DMS 273 (cell line): ENCODE results near the gene PRSS23.
"Not testable (repeated sequence)": the region's sequence is repeated elsewhere in the genome, so short reads cannot be mapped to it uniquely, and the experiment has no call there.

Source experiments
- DNase-seq: peaks from one replicate; lab custom pipeline; 2025; ENCODE audit not compliant: unreplicated experiment; lab: John Stamatoyannopoulos, UW

Gene PRSS23

DNA sequence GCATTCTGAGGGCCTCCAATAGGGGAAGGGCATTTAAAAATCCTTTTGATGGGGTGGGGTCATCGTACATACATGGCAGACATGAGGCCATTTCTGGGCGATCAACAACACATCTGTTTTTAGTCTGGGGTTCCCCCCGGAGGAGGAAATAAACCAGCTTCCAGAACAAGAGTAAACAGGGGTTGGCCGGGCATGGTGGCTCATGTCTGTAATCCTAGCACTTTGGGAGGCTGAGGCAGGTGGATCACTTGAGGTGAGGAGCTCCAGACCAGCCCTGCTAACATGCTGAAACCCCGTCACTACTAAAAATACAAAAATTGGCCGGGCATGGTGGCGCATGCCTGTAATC is 12.0 kb downstream of the PRSS23 start:
- DNase-seq: no peak

DNA sequence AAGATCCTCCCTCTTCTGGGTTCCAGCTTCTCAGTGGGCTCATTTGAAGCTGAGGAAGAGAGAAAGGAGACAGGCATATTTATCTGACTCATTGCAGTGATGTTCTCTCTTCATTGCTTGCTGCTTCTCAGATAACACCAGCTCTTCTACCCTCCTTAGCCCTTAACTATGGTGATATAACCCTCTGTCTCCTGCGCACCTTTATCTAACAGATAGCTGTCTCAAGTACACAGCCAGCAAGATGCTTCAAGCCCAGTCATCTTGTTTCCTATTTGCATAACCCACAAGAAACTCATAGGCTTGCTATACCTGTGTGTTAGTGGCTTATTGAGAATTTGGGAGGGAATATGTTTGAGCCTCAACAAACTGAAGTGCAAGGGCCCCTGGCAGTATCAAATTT is 12.6 kb downstream of the PRSS23 start:
- DNase-seq: no peak

DNA sequence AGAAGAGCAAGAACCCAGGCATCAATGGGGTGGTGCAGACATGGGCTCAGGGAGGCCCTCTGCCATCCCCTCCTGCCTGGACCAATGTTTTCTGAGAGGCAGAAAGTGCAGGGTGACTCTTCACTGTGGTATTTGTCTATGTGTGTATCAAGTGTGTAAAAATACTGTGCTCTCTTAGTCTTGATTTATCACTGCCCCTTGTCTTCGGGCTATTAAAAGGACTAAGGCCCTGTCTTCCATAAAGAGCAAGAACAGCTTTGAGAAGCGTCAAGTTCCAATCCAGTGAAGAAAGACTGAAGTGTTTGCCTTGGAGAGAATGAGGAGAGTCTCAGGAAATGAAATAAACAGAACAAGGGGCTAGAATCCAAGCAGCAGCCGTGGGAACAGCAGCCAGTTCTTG is 14.4 kb downstream of the PRSS23 start:
- no peak for DNase-seq

DNA sequence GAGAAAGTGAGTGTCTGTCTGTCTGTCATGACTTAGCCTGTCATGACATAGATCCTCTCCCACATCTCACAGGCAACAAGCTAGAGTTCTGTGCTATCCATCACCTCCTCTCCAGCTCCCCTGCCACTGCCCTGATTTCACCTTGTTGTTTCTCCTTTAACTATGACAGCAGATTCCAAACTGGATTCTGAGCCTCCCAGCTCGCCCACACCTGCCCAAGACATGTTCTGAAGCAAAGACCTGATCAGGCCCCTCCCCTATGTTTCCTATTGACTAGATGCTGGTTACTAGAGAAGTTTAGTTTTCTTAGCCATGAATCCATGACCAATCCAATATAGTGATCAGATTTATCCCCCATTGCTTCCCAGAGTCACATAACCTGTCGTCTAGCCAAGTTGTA is 15.4 kb downstream of the PRSS23 start:
- DNase-seq: no peak

DNA sequence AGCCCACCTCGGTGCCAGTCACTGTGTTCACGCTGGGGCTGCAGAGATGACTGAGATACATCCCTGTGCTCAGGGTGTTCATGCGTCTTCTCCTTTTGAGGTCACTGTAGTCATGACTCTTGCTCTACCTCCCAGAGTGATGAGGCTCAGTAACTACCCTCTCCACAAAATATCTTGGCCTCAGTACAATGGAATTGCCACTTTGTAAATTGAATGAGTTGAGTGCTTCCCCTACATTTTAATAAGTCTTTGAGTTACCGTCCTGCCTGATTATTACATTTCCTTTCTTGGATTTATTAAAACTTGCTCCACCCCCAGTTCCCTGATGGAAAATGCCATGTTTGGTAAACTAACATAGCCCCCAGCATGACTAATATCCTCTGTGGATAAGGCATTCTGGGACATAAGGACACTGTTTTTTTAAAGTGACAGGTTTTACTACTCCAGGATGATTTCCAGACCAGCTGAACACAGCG is 15.9 kb downstream of the PRSS23 start:
- no peak for DNase-seq

DNA sequence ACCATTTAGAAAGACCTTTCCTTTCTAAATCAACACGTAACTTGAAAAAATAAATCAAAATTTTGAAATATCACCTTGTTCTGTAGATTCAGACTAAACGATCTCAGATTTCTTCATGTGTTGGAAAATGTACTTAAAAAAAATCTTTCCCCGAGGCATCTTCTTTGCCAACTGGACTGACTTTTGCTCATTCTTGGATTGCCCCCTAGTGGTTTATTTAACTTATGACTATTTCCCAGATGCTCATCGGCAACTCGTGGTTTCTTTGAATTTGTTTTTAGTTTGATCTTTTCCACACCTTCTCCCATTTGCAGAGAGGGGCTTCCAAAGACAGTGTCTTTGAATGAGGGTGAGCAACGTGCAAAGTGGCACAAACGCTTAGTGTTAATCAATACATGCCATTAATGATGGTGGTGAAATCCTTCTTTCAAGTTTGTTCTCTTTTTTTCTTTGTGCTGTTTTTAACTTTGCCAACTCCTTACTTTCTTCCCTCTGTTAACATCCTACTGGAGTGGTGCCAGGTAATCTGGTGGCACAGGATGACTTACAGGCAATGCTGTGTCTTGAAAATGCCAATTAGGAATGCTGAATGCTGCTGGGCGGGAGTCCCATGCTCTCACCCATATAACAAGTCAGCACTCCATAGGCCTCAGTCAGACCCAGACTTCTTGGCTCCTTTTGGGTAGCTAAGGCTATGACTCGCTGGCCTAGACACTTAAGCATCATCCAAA is 18.3 kb downstream of the PRSS23 start:
- DNase-seq: peak; percentile 72

DNA sequence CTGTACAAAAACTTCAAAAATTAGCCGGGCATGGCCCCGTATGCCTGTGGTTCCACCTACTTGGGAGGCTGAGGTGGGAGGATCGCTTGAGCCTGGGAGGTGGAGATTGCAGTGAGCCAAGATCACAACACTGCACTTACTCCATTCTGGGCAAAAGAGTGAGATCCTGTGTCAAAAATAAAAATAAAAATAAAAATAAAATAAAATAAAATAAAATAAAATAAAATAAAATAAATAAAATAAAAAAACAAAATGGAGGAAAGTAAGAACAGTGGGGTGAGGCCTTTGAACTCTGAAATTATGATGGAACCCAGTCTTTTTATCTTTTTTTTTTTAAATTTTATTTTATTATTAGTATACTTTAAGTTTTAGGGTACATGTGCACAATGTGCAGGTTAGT is 23.8 kb downstream of the PRSS23 start:
- not testable (repeated sequence) for DNase-seq

DNA sequence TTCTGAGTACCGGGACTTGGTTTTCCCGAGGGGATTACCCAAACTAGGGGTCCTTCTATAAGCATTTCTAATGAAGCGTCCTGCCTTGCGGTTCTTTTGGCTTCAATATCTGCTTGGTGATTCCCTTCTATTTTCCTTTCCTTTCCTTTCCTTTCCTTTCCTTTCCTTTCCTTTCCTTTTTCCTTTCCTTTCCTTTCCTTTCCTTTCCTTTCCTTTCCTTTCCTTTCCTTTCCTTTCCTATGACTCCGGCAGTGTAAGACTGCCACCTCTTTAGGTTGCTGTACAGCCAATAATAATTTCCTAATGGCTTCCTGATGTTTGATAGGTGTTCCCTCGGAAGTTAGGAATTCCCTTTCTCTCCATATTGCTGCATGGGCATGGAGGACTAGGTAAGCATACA is 34.0 kb downstream of the PRSS23 start:
- not testable (repeated sequence) for DNase-seq

DNA sequence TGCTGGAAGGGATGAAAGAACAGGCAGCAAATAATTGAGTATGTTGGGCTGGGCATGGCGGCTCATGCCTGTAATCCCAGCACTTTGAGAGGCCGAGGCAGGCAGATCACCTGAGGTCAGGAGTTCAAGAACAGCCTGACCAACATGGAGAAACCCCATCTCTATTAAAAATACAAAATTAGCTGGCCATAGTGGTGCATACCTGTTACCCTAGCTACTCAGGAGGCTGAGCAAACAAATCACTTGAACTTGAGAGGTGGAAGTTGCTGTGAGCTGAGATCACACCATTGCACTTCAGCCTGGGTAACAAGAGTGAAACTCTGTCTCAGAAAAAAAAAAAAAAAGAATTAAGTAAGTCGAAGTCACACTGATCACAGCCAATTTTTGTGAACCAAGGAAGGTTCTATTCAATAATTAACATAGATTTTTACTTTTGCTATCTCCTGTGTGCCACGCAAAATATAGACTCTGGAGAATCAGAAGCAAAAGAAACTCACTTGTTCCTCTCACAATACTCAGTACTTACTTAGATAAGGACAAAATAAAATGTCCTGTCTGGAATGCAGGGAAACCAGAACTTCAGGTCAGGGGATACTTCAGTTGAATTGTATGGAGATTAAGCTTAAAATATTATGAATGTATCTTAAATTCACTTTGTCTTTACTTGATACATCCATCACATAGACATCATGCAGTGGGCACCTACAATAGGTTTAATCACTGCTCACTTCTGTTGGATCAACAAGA is 44.6 kb downstream of the PRSS23 start:
- DNase-seq: not testable (repeated sequence)

DNA sequence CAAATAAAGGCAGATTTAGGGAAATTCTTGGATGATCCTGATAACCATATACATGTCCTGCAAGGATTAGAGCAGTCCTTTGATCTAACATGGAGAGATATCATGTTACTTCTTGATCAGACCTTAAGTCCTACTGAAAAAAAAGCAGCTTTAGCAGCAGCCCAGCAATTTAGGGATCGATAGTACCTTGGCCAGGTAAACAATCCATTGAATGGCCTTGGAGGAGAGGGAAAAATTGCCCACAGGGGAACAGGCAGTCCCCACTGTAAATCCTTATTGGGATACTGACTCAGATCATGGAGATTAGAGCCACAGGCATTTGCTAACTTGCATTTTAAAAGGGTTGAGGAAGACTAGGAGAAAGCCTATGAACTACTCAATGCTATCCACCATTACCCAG is 47.8 kb downstream of the PRSS23 start:
- DNase-seq: no peak

DNA sequence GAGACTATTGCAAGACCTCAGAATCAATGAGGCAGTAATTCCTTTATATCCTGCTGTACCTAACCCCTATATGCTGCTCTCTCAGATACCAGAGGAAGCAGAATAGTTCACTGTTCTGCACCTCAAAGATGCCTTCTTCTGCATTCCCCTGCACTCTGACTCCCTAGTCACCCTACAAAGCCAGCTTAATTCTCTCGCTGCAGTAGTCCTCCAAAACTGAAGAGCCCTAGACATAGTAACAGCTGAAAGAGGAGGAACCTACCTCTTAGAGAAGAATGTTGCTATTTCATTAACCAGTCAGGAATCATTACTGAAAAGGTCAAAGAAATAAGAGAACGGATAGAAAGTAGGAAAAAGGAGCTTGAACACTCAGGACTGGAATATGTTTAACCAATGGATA is 49.3 kb downstream of the PRSS23 start:
- DNase-seq: no peak
